ENCODE results near the gene XBP1.
"Not testable (repeated sequence)": the region's sequence is repeated elsewhere in the genome, so short reads cannot be mapped to it uniquely, and the experiment has no call there.

Gene XBP1

DNA sequence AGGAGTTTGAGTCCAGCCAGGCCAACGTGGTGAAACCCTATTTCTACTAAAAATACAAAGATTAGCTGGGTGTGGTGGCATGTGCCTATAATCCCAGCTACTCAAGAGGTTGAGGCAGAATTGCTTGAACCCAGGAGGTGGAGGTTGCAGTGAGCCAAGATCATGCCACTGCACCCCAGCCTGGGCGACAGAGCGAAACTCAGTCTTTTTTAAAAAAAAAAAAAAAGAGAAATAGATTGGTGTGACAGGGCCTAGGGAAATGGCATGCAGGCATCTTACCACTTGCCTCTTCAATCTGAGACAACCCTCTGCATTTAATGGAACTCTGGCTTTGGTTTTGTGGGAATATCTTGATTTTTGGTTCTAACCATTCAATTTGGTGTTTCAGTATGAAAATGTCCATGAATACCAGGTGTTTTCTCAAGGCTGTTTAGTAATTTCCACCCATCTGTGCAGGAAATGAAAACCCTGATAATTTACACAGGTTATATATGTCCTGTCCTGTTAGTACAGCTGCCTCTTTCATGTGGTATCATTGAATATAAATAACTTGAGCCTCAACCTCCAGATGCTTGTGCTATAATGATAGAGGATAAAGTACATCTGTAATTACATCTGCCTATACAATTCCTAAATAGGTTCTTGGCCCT is 8.4 kb downstream of the XBP1 start:
- no peak for DNase-seq

DNA sequence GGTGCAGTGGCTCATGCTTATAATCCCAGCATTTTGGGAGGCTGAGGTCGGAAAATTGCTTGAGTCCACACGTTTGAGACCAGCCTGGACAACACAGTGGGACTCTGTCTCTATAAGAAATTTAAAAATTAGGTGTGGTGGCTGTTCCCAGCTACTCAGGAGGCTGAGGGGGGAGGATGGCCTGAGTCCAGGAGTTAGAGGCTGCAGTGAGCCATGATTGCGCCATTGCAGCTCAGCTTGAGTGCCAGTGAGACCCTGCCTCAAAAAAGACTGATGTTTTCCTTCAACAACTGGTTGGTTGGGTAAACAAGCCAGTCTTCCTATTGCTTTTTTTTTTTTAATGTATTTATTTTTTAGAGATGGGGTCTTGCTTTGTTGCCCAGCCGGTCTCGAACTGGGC is 9.2 kb downstream of the XBP1 start:
- no peak for DNase-seq

DNA sequence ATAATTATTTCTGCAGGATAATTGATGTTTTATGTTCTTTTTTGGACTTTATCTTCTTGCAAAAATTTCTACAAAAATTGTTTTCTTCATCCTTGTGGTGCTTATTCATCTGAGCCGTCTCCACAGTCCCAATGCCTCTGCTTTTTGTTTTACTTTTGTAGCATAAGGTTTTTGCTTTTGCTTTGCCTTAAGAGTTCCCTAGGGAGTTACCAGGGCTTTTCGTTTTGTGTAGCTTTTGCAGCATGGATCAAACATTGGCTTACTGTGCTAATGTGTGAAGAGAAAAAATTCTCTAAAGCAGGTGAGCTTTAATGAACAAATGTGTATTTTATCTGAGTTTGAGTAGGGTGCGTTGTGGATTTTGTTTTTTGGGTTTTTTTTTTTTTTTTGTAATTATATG is 11.8 kb downstream of the XBP1 start:
- DNase-seq, result no peak

DNA sequence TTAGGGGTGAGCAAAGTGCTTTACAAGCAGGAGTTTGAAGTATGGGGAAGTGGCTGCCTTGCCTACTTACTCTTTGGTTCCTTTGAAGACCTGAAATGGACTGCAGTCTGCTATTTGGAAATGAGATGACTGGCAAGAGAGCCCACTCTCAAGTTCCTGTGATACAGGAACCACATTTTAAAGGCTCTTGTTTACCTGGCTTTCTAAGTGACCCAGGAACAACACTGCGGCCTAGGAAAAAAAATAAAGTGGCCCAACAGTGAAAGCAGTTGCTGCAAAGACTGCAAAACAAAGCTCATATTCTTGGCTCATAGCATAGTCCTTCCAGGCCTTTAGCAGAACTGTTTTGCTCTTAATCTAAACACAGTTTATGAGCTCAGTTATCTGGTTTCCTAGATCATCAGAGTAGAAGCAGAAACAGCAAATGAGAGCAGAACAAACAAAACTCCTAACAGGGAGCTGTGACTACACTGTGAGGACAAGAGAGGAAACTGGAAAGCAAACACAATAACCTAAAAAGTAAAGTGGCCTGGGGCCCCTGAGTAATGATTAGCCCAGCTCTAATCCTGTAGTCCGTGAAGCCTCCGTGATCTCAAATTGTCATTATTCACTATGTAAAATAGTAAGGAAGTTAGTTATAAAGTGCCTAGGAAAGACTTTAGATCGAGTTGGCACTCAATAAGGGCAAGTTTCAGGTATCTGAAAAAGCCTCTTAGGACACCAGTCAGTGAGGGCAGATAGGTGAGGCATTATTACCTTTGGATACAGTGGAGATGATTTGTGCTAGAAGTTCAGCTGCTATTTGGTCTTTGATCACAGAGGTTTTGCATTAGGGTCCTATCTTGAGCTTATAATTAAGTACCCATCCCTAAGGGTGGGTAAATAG is 16.3 kb downstream of the XBP1 start:
- DNase-seq, result no peak

DNA sequence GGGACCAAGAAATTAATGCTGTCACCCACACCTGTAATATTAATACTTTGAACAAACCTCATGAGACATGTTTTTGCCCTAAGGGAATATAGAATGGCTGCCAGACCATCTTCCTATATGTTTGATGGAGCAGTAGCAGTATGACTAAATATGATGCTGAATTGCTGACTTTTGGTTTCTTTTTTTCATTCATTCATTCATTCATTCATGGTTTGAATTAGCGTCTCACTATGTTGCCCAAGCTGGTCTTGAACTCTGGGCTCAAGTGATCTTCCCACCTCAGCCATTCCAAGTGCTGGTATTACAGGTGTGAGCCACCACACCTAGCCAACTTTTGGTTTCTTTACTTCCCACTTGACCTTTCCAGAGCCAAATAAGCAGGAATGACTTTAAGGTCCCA is 20.1 kb downstream of the XBP1 start:
- DNase-seq, result no peak

DNA sequence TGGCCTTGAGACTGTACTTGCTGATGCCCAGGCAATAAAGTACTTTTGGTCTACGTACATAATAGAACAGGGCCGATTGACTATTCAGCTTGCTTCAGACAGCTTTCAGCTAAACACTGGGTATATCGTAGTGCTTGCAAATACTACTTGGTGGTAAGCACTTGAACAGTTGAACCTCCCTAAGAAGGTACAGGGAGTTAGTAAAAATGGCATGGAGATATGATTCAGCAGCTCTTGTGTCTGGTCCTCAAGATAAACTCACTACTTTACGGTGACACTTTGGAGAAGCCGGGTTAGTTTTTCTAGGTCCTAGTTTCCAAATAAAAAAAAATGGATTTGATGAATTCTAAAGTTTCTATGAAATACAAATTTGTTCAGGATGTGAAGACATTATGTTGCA is 20.5 kb downstream of the XBP1 start:
- no peak for DNase-seq

DNA sequence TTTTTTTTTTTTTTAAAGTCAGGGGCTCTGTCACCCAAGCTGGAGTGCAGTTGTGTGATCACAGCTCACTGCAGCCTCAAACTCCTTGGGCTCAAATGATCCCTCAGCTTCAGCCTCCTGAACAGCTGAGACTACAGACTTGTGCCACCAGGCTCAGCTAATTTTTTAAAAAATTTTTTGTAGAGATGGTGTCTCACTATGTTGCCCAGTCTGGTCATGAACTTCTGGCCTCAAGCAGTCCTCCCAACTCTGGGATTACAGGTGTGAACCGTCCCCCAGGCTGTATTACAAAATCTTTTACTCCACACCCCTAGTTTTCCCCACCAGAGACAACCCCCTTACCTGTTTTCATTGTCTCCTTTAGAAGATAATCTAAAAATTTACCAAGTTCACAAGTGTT is 26.0 kb downstream of the XBP1 start:
- DNase-seq, result no peak

DNA sequence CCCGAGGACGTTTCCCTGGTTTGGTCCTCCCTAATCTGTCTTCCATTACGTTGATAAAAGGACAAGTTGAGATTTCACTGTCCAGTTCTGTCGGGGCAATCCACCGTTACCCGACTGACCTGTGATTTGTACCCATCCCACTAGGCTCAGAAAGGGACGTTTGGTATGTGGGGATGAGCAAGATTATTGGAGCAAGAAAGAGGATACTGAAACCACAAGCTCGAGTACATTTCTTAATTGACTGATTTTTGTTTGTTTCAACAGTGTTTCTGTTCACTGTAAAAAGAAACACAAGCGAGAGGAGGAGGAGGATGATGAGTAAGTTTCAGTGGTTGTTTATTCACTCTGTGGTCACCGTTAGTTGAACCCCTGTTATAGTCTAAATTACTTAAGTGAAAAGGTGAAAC is 26.9 kb downstream of the XBP1 start:
- DNase-seq, result no peak

DNA sequence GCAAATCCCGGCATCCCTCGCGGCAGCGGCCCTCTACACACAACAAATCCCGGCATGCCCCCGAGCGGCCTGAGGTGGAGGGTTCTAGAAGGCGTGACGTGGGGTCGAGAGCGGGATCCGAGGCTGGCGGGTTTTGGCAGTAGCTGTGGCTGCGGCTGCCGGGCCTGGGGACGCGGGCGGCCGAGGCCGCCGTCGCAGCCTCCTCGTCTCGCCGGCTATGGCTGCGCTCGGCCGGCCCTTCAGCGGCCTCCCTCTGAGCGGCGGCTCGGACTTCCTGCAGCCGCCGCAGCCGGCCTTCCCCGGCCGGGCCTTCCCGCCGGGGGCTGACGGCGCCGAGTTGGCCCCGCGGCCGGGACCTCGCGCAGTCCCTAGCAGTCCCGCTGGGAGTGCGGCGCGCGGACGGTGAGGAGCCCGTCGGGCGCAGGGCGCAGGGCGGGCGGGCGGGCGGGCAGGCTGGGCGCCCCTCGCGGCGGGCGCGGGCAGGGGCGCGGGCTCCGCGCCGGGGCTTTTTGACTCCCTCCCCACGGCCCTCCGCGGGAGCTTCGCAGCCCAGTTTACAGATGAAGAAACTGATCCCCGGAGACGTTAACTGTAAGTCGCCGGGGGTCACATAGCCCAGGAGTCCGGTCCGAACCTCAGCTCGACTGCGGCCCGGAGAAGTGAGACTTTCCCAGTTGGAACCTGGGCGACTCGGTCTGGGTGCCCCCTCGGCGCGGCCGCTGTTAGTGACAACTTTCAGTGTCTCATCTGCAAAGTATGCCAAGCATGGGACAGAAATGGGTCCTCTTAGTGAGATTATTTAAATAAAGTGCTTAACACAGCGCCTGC is 27.5 kb downstream of the XBP1 start, which contains the start of gene CCDC117:
Gene CCDC117, plus strand, starts transcription at position 63 of the 828 bp plus-strand sequence. Its CDS starts 155 bp downstream, at position 218.
- DNase-seq, result peak; percentile 92

DNA sequence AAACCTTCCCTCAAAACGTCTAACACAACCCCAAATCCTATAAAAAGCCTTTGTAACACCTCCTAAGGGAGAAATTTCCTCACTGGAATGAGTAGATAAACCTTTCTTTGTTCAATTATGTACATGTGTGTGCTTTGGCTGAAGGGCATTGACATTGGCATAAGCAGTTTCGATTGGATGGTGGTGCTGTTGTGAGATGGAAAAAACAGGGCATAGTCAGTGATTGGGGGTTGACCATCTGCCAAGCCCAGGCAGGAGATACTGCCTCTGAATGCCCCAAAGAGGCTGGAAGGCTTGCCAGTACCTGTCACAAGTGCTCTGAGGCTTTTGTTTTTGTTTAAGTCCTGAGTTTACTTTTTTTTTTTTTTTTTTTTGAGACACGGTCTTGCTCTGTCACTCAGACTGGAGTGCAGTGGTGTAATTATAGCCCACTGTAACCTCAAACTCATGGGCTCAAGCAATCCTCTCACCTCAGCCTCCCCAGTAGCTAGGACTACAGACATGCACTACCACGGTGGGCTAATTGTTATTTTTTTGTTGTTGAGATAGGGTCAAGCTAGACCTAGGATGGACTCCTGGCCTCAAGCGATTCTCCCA is 29.1 kb downstream of the XBP1 start:
- DNase-seq, result no peak

DNA sequence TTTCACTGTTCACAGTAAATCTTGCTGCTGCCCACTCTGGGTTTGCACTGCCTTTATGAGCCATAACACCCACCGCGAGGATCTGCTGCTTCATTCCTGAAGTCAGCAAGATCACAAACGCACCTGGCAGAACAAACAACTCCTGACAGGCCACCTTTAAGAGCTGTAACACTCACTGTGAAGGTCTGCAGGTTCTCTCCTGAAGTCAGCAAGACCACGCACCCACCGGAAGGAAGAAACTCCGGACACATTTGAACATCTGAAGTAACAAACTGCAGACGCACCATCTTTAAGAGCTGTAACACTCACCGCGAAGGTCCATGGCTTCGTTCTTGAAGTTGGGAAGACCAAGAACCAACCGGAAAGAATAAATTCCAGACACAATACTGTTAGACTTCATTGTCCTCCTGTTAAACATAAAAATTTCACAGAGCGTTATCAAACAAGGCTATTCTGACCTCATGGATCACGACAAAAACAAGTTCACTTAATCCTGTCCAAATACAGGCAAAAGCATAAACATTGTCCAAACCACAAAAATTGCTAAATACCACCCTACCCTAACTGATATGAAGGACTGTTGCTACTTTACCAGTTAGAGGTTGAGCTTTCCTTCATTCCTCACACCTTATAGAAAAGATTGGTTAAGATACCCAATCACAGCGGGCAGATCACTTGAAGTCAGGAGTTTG is 30.8 kb downstream of the XBP1 start:
- no peak for DNase-seq

DNA sequence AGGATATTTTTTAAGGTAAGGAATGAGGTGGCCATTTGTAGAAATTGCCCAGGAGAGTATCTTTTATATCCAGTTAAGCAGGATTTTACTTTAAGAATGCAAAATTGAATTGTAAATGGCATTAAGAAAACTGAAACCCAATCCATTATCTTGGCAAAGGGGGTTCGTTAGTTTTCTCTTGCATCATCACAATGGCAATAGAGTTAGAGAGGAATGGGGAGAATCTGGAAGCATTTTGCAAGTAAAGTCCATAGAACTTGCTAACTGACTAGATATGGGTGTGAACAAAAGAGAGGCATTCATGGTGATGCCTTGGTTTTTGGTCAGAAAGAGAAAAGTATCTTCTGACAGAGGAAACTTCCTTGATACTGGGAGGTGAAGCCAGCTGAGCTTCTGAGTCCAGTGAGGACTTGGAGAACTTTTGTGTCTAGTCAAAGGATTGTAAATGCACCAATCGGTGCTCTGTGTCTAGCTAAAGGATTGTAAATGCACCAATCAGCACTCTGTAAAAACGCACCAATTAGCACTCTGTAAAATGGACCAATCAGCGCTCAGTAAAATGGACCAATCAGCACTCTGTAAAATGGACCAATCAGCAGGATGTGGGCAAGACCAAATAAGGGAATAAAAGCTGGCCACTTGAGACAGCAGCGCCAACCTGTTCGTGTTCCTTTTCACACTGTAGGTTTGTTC is 31.5 kb downstream of the XBP1 start:
- DNase-seq, result no peak

DNA sequence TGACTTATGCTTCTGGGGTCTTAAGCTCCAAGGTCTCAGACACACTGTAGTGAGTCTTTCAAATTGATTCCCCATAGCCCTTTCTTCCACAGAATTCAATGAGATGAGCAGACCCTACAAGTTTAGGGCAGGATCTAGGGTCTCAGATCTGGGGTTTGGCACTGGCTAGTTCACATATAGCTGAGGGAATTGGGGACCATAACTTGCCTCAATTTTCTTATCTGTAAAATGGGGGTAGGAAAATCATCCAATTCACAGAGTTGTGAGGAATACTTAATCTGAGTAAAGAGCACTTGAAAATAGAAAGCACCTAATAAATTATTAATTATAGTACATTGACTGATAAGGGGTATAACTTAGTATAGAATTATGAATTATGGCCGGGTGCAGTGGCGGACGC is 33.7 kb downstream of the XBP1 start:
- no peak for DNase-seq

DNA sequence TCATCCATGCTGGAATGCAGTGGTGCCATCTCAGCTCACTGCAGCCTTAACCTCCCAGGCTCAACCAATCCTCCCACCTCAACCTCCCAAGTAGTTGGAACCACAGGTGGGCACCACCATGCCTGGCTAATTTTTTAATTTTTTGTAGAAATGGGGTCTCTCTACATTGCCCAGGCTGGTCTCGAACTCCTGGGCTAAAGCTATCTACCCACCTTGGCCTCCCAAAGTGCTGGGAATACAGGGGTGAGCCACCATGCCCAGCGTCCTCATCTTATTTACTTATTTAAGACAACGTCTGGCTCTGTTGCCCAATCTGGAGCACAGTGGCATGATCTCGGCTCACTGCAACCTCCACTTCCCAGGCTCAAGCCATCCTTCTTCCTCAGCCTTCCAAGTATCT is 38.4 kb downstream of the XBP1 start:
- DNase-seq, result not testable (repeated sequence)

DNA sequence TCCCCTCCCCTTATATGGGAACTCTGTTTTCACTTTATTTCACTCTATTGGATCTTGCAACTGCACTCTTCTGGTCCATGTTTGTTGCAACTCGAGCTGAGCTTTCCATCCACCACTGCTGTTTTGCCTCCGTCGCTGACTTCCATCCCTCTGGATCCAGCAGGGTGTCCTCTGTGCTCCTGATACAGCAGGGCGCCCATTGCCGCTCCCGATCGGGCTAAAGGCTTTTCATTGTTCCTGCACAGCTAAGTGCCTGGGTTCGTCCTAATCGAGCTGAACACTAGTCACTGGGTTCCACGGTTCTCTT is 39.0 kb downstream of the XBP1 start:
- DNase-seq, result no peak

DNA sequence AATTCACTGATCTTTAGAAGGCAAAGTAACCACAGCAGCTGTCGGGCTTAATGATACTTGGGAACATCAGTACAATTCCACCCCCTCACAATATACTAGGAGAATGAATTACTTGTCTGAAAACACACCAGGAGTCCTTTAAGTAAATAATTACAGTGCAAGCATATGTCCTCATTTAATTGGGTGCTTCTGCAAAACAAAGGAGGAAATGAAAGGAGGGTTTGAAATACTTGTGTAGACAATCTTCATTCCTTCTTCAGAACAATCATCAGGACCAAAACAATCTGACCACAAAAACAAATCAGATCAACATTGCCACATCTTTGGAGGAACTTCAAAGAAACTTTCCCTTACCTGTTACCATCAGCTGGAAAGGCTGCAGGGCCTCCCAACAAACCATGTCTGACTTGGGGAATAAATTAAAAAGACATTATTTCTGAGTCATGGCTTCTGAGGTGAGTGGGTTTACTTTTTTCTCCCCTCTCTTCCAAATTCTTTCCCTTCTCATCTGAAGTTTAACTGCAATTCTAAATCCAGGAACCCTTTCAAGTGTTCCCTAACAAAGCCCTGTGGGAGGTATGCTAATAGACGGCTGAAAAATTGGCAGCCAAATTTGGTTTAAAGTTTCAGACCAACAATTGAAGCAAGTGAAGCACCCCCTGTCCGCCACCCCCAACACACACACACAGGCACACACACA is 40.4 kb downstream of the XBP1 start:
- no peak for DNase-seq

DNA sequence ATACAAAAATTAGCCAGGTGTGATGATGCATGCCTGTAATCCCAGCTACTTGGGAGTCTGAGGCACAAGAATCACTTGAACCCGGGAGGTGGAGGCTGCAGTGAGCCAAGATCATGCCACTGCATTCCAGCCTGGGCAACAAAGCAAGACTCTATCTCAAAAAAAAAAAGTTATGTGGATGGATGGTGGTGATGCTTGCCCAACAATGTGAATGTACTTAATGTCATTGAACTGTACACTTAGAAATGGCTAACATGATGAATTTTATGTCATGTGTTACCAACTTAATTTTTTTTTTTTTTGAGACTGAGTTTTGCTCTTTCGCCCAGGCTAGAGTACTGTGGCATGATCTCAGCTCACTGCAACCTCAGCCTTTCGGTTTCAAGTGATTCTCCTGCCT is 45.9 kb downstream of the XBP1 start:
- not testable (repeated sequence) for DNase-seq

DNA sequence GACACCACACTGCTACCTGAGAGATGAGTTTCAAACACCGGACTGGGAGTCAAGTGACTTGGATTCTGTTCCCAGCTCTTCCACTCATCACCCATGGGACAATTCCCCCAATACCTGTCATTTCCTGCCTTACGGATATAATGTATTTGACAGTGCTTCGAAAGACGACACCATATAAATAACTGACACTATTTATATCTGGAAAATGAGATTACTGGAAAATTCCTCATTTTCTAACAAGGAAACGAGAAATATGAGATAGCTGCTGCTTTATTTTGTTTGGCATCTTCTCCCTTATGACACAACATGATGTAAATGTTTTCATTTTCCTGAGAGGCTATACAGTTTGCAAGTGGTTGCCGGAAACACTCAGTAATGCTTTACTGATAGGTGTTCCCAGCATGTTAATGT is 49.9 kb downstream of the XBP1 start:
- no peak for DNase-seq

All from stimulated activated CD4-positive, alpha-beta T cell treated with anti-CD3 and anti-CD28 coated beads, Interleukin-4, amount 100 ng/mL, for 1 hour (primary cell).